Mesendoderm (in vitro differentiated cells): ENCODE measurements around the gene RBM33.
"Not testable (repeated sequence)": the region's sequence is repeated elsewhere in the genome, so short reads cannot be mapped to it uniquely, and the experiment has no call there.

Experiments used
- DNase-seq: peaks from one replicate; pipeline ENCODE4 v3.0.0; 2013
- H2AK5ac ChIP-seq: 2 replicates; pipeline ENCODE4 v1.6.1; 2013; ENCODE audit warnings: low read length, inconsistent platforms
- H2BK120ac ChIP-seq: 2 replicates; pipeline ENCODE4 v1.6.1; 2013; ENCODE audit warnings: low read depth, mild to moderate bottlenecking, low read length, moderate library complexity, mixed read lengths
- H2BK15ac ChIP-seq: replicated peaks from 2 replicates; pipeline ENCODE4 v1.6.1; 2013; ENCODE audit warnings: low read depth, mild to moderate bottlenecking, moderate library complexity
- H2BK5ac ChIP-seq: 2 replicates; pipeline ENCODE4 v1.6.1; 2013; ENCODE audit warnings: low read length, inconsistent platforms
- H3K18ac ChIP-seq: 2 replicates; pipeline ENCODE4 v1.6.1; 2013; ENCODE audit warnings: mild to moderate bottlenecking, low read length, mixed read lengths
- H3K23ac ChIP-seq: one replicate; pipeline ENCODE4 v1.6.1; 2013; ENCODE audit warnings: low read length
- H3K27ac ChIP-seq: 2 replicates; pipeline ENCODE4 v1.5.1; 2013; ENCODE audit warnings: low read depth, mild to moderate bottlenecking, inconsistent platforms, low read length, moderate library complexity
- H3K27me3 ChIP-seq: 2 replicates; pipeline ENCODE4 v1.6.1; 2013; ENCODE audit warnings: low read length, control low read depth, mild to moderate bottlenecking, inconsistent platforms; ENCODE audit not compliant: insufficient read depth, poor library complexity
- H3K36me3 ChIP-seq: 2 replicates; pipeline ENCODE4 v1.6.1; 2013; ENCODE audit warnings: low read length, inconsistent platforms; ENCODE audit not compliant: control insufficient read depth, insufficient read depth
- H3K4ac ChIP-seq: one replicate; pipeline ENCODE4 v1.6.1; 2013; ENCODE audit warnings: low read depth, mild to moderate bottlenecking, low read length, moderate library complexity
- H3K4me1 ChIP-seq: 2 replicates; pipeline ENCODE4 v1.6.1; 2013; ENCODE audit warnings: low read depth, low read length, inconsistent platforms; ENCODE audit not compliant: control insufficient read depth
- H3K4me2 ChIP-seq: 2 replicates; pipeline ENCODE4 v1.6.1; 2013; ENCODE audit warnings: low read length
- H3K4me3 ChIP-seq: 2 replicates; pipeline ENCODE4 v1.5.1; 2013; ENCODE audit warnings: mild to moderate bottlenecking, low read length
- H3K56ac ChIP-seq: one replicate; pipeline ENCODE4 v1.6.1; 2013; ENCODE audit warnings: low read length
- H3K79me1 ChIP-seq: 2 replicates; pipeline ENCODE4 v1.6.1; 2013; ENCODE audit warnings: low read length, inconsistent platforms
- H3K79me2 ChIP-seq: 2 replicates; pipeline ENCODE4 v1.6.1; 2013; ENCODE audit warnings: mild to moderate bottlenecking, low read length; ENCODE audit not compliant: control insufficient read depth, insufficient read depth
- H3K9ac ChIP-seq: 2 replicates; pipeline ENCODE4 v1.6.1; 2013; ENCODE audit warnings: low read length, inconsistent platforms
- H4K5ac ChIP-seq: one replicate; pipeline ENCODE4 v1.6.1; 2013; ENCODE audit warnings: low read length
- H4K8ac ChIP-seq: one replicate; pipeline ENCODE4 v1.6.1; 2013; ENCODE audit warnings: low read depth, mild to moderate bottlenecking, control low read depth, low read length, moderate library complexity
- WGBS: extraction: QIAGEN DNeasy Blood & Tissue Kit; methylation state at CpG from one replicate; pipeline ENCODE4 v1.1.7; 2013; ENCODE audit warnings: low lambda C conversion rate, missing lambda C conversion rate; ENCODE audit not compliant: insufficient coverage; ENCODE audit errors: extremely low coverage; 5-methylcytosine and 5-hydroxymethylcytosine counted together

Gene RBM33

DNA sequence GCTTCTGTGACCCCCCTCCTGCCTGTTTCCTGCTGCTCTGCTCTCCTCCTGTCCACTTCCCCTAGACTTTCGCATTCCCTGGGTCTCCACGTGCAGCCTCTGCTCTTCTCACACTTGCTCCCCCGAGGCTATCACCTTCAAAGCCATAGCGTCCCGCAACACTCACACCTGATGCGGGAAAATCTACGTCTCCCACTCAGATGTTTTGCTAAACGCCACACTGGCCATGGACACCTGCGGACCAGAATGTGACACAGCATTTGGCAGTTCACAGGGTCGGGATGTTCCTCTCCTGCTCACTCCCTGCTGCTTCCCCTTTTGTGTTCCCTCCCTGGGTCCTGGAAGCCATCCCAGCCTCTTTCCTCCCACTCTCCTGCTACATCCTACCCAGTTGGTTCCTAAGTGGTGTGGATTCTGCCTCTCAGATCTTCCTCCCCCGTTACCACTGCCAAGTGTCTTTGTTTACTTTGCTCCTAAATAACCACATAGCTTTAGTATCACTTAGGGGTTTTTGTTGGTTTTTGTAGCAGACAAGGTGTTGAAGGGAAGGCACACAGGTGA is 33.7 kb upstream of the RBM33 start:
- no peak overlapping the region for H2AK5ac ChIP-seq

DNA sequence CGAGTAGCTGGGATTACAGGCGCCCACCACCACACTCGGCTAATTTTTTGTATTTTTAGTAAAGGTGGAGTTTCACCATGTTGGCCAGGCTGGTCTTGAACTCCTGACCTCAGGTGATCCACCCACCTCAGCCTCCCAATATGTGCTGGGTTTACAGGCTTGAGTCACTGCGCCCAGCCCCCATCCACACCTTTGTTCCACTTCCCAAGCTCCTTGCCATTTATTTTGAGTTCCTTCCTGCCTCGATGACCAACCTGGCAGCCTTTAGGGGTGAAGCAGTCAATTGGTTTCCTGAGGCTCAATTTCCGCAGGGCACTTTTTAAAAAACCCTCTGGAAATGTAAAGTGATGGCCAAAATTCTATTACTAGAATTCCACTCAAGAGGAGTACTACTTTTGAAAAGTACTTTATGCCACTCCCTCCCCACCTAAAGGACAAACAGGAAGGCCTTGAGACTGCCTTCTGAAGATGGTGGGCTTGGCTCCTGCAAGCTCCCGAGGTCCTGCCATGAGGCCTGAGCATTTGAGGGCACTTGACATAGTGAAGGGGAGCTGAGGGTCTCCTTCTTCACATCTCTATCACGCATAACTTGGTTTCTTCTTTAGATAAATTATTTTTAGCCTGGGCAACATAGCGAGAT is 32.5 kb upstream of the RBM33 start:
- Histone ChIP-seq H3K4me1 (no peaks in the 10 kb centered on the region), H2BK5ac (no peak overlapping the region), H3K56ac (no peak overlapping the region), H3K4me2 (no peak overlapping the region), H3K27ac (no peak overlapping the region), H3K4me3 (no peak overlapping the region), H2BK15ac (no peak overlapping the region), H3K79me2 (no peaks in the 10 kb centered on the region), H4K5ac (no peak overlapping the region), H3K36me3 (no peaks in the 10 kb centered on the region), H3K79me1 (no peaks in the 10 kb centered on the region), H3K4ac (no peak overlapping the region), H3K9ac (no peak overlapping the region), H4K8ac (no peak overlapping the region), H2BK120ac (no peak overlapping the region), H3K23ac (no peak overlapping the region), H3K27me3 (no peaks in the 10 kb centered on the region), H3K18ac (no peak overlapping the region), H2AK5ac (no peak overlapping the region)
- DNase-seq = no peak
- WGBS = no CpG with 5 or more reads among the region's 9 CpGs

More for the DNA sequence above, 33.7 kb upstream of the RBM33 start:
- no CpG with 5 or more reads among the region's 11 CpGs for WGBS
- Histone ChIP-seq H4K5ac (no peak overlapping the region), H3K56ac (no peak overlapping the region), H3K4me3 (no peak overlapping the region), H3K79me2 (no peaks in the 10 kb centered on the region), H3K9ac (no peak overlapping the region), H3K23ac (no peak overlapping the region), H4K8ac (no peak overlapping the region), H3K18ac (no peak overlapping the region), H3K4me1 (no peaks in the 10 kb centered on the region), H2BK120ac (no peak overlapping the region), H3K27me3 (no peaks in the 10 kb centered on the region), H3K4me2 (no peak overlapping the region), H2BK15ac (no peak overlapping the region), H3K27ac (no peak overlapping the region), H2BK5ac (no peak overlapping the region), H3K79me1 (no peaks in the 10 kb centered on the region), H3K4ac (no peak overlapping the region), H3K36me3 (no peaks in the 10 kb centered on the region)
- no peak for DNase-seq

DNA sequence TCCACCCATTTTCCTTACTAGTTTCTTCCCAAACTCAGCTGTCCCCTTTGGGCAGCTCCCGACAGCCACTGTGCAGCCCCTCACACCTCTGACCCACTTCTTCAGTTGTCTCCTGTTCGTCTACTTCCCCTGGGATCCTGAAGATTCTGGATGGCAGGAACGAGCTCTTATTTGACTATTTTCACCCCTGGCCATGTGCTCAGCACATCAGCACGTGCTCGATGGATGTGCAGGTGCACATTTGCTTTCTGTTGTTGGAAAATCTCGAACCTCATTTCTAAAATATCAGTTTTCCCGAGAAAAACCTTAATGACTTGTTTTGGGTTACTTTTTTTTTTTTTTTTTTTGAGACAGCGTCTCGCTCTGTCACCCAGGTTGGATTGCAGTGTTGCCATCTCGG is 31.8 kb upstream of the RBM33 start:
- Histone ChIP-seq H3K4me1 (no peaks in the 10 kb centered on the region), H4K5ac (no peak overlapping the region), H3K79me1 (no peaks in the 10 kb centered on the region), H3K4me3 (no peak overlapping the region), H3K27me3 (no peaks in the 10 kb centered on the region), H2BK15ac (no peak overlapping the region), H4K8ac (no peak overlapping the region), H2BK5ac (no peak overlapping the region), H3K4me2 (no peak overlapping the region), H3K27ac (no peak overlapping the region), H2AK5ac (no peak overlapping the region), H3K56ac (no peak overlapping the region), H3K4ac (no peak overlapping the region), H3K18ac (no peak overlapping the region), H2BK120ac (no peak overlapping the region), H3K79me2 (no peaks in the 10 kb centered on the region), H3K23ac (no peak overlapping the region), H3K36me3 (no peaks in the 10 kb centered on the region), H3K9ac (no peak overlapping the region)
- no peak for DNase-seq
- no CpG with 5 or more reads among the region's 10 CpGs for WGBS

DNA sequence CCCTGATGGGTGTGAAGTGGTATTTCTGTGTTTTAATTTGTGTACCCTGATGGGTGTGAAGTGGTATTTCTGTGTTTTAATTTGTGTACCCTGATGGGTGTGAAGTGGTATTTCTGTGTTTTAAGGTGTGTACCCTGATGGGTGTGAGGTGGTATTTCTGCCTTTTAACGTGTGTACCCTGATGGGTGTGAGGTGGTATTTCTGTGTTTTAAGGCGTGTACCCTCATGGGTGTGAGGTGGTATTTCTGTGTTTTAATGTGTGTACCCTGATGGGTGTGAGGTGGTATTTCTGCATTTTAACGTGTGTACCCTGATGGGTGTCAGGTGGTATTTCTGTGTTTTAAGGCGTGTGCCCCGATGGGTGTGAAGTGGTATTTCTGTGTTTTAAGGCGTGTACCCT is 29.4 kb upstream of the RBM33 start:
- H3K4me3 ChIP-seq, H4K5ac ChIP-seq, H3K9ac ChIP-seq, H3K23ac ChIP-seq, H3K79me1 ChIP-seq, H3K27ac ChIP-seq, H3K56ac ChIP-seq, H3K4me1 ChIP-seq, H2BK15ac ChIP-seq, H2BK120ac ChIP-seq, H2AK5ac ChIP-seq, H3K27me3 ChIP-seq, H3K36me3 ChIP-seq, H4K8ac ChIP-seq, H3K4ac ChIP-seq, H3K18ac ChIP-seq, H3K4me2 ChIP-seq, H2BK5ac ChIP-seq, H3K79me2 ChIP-seq, DNase-seq: not testable (repeated sequence)
- WGBS = no CpG with 5 or more reads among the region's 6 CpGs

DNA sequence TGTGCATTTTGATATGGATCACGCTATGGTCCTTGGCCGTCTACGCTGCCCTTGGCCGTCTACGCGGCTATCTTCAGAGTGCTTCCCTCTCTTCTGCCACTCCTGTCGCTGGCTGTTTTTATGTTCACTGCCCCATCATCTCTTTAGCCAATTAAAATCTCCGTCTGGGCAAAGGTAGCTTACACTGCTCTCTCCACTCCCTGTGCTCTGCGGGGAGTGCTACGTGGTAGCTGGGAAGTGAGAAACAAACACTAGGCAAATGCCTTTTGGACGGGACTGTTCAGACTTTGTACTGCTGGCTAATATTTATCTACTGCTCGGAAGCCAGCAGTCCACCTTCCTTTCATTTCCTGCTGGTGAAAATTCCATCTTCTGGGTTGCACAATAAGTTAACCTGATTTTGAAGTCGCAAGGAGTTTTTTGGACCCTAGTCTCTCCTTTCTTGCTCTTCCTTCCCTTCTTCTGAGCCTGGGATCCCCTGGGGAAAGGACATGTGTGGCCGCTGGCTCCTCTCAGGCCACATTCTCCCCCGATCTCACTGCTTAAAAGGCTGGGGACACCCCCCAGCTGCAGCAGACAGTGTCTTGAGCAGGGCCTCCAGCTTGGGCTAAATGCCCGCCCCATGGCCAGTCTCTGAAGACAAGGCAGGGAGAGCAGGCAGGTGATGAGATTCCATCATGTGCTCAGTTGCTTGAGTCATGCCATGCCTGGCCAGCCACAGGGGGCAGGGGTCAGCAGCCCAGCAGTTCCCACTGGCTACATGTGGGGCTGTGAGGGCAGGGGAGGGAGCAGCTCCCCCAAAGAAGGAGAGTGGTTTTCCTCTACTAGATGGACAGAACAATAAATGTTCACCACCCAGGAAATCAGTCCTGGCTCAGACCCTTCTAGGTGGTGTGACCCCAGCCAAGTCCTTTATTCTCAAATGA is 25.5 kb upstream of the RBM33 start:
- no peaks in the 10 kb centered on the region for H3K4me1 ChIP-seq
- no peaks in the 10 kb centered on the region for H3K79me2 ChIP-seq
- no peak overlapping the region for H2BK15ac ChIP-seq
- peak; percentile 27 for DNase-seq
- no peaks in the 10 kb centered on the region for H3K36me3 ChIP-seq
- WGBS = no CpG with 5 or more reads among the region's 16 CpGs
- no peak overlapping the region for H4K8ac ChIP-seq
- H3K4ac ChIP-seq = no peak overlapping the region
- peak overlapping the region; percentile 7 for H3K56ac ChIP-seq
- H3K4me2 ChIP-seq = no peak overlapping the region
- no peak overlapping the region for H4K5ac ChIP-seq
- no peak overlapping the region for H2BK5ac ChIP-seq
- no peak overlapping the region for H2AK5ac ChIP-seq
- H3K79me1 ChIP-seq = no peaks in the 10 kb centered on the region
- H2BK120ac ChIP-seq = no peak overlapping the region
- H3K18ac ChIP-seq = no peak overlapping the region
- H3K9ac ChIP-seq = no peak overlapping the region
- no peak overlapping the region for H3K4me3 ChIP-seq
- no peak overlapping the region for H3K27ac ChIP-seq
- H3K23ac ChIP-seq = peak overlapping the region; percentile 9
- no peaks in the 10 kb centered on the region for H3K27me3 ChIP-seq
